WTC11 (cell line): ENCODE measurements around the gene PRKCB. TPM values are rescaled to one million over a fixed set of nuclear protein-coding genes. Genes with fewer than 3 reads are reported as not detected.

Experiments
- ATAC-seq: fragments of 200-7000 bp; cut with Tn5 transposase; 2 replicates; pipeline ENCODE4 v1.10.0; 2021; ENCODE audit warnings: mild to moderate bottlenecking, moderate library complexity
- CTCF ChIA-PET: fragments of 300-600 bp; sonication (Branson Sonifier 250); formaldehyde crosslinking; loops from one replicate; lab custom pipeline; 2021; ENCODE audit warnings: antibody characterized with exemption; lab: Charles Lee
- POLR2A ChIA-PET: fragments of 350-600 bp; sonication (Branson Sonifier 250); formaldehyde crosslinking; loops from one replicate; lab custom pipeline; 2021; ENCODE audit warnings: antibody characterized with exemption; lab: Charles Lee
- DNase-seq: peaks from one replicate; pipeline ENCODE4 v3.0.0; 2021; ENCODE audit warnings: low spot score
- H3K27ac Mint-ChIP-seq: 2 replicates; pipeline ENCODE4 v1.8.0; 2021; ENCODE audit warnings: mixed read lengths
- H3K27me3 Mint-ChIP-seq: 2 replicates; pipeline ENCODE4 v1.8.0; 2021; ENCODE audit warnings: low read depth, mild to moderate bottlenecking, moderate library complexity, mixed read lengths
- H3K36me3 Mint-ChIP-seq: 2 replicates; pipeline ENCODE4 v1.8.0; 2021; ENCODE audit warnings: mixed read lengths
- H3K4me1 Mint-ChIP-seq: 2 replicates; pipeline ENCODE4 v1.8.0; 2022; ENCODE audit warnings: mixed read lengths
- H3K4me3 Mint-ChIP-seq: 2 replicates; pipeline ENCODE4 v1.8.0; 2021; ENCODE audit warnings: mild to moderate bottlenecking, moderate library complexity, mixed read lengths
- H3K9me3 Mint-ChIP-seq: 2 replicates; pipeline ENCODE4 v1.8.0; 2021; ENCODE audit warnings: mixed read lengths
- ATF1 ChIP-seq: sonication (generic); formaldehyde crosslinking; IDR thresholded peaks from 2 replicates; pipeline ENCODE4 v1.8.1; 2023; ENCODE audit warnings: mild to moderate bottlenecking, moderate library complexity, missing genetic modification reagents
- CDX4 ChIP-seq: fragments of 250-450 bp; sonication (Bioruptor Pico); IDR thresholded peaks from 2 replicates; pipeline ENCODE4 v1.9.0; 2021; ENCODE audit warnings: moderate library complexity, mild to moderate bottlenecking, inconsistent platforms, borderline replicate concordance
- EMX1 ChIP-seq: fragments of 250-450 bp; sonication (Bioruptor Pico); IDR thresholded peaks from 2 replicates; pipeline ENCODE4 v1.8.0; 2021; ENCODE audit warnings: mild to moderate bottlenecking
- ERG ChIP-seq: fragments of 250-450 bp; sonication (Bioruptor Pico); IDR thresholded peaks from 2 replicates; pipeline ENCODE4 v1.8.0; 2021; ENCODE audit warnings: mild to moderate bottlenecking
- FOXP1 ChIP-seq: sonication (generic); formaldehyde crosslinking; IDR thresholded peaks from 2 replicates; pipeline ENCODE4 v1.8.0; 2022; ENCODE audit warnings: missing genetic modification reagents, mild to moderate bottlenecking, moderate library complexity, borderline replicate concordance
- GRHL2 ChIP-seq: fragments of 250-450 bp; sonication (Bioruptor Pico); IDR thresholded peaks from 2 replicates; pipeline ENCODE4 v1.8.0; 2022; ENCODE audit warnings: mild to moderate bottlenecking, moderate library complexity; ENCODE audit not compliant: insufficient replicate concordance, severe bottlenecking
- GTF2I ChIP-seq: fragments of 250-450 bp; sonication (Bioruptor Pico); conservative IDR thresholded peaks from 2 replicates; pipeline ENCODE4 v1.4.0; 2021; ENCODE audit warnings: mild to moderate bottlenecking
- IRF1 ChIP-seq: sonication (generic); formaldehyde crosslinking; IDR thresholded peaks from 2 replicates; pipeline ENCODE4 v1.8.0; 2023; ENCODE audit warnings: missing genetic modification reagents
- IRF2 ChIP-seq: sonication (generic); formaldehyde crosslinking; IDR thresholded peaks from 2 replicates; pipeline ENCODE4 v1.8.0; 2022; ENCODE audit warnings: low read depth, missing genetic modification reagents, borderline replicate concordance
- MLX ChIP-seq: sonication (generic); formaldehyde crosslinking; IDR thresholded peaks from 2 replicates; pipeline ENCODE4 v1.8.1; 2023; ENCODE audit warnings: mild to moderate bottlenecking, missing genetic modification reagents, moderate library complexity
- NFATC4 ChIP-seq: fragments of 250-450 bp; sonication (Bioruptor Pico); IDR thresholded peaks from 2 replicates; pipeline ENCODE4 v1.9.0; 2021; ENCODE audit warnings: mild to moderate bottlenecking
- NFE2L1 ChIP-seq: sonication (generic); formaldehyde crosslinking; IDR thresholded peaks from 2 replicates; pipeline ENCODE4 v1.8.1; 2023; ENCODE audit warnings: missing genetic modification reagents
- NR3C1 ChIP-seq: sonication (generic); formaldehyde crosslinking; conservative IDR thresholded peaks from 2 replicates; pipeline ENCODE4 v1.8.1; 2023; ENCODE audit warnings: low read depth, mild to moderate bottlenecking, missing genetic modification reagents
- PRRX2 ChIP-seq: fragments of 250-450 bp; sonication (Bioruptor Pico); IDR thresholded peaks from 2 replicates; pipeline ENCODE4 v1.8.0; 2021; ENCODE audit warnings: mild to moderate bottlenecking
- SOX15 ChIP-seq: fragments of 250-450 bp; sonication (Bioruptor Pico); IDR thresholded peaks from 2 replicates; pipeline ENCODE4 v1.9.0; 2021; ENCODE audit warnings: mild to moderate bottlenecking
- STAT6 ChIP-seq: sonication (generic); formaldehyde crosslinking; conservative IDR thresholded peaks from 2 replicates; pipeline ENCODE4 v1.8.1; 2023; ENCODE audit warnings: mild to moderate bottlenecking, low read depth, missing genetic modification reagents, moderate library complexity
- TEAD1 ChIP-seq: sonication (generic); formaldehyde crosslinking; IDR thresholded peaks from 2 replicates; pipeline ENCODE4 v1.8.0; 2022; ENCODE audit warnings: mild to moderate bottlenecking, missing genetic modification reagents
- ZNF219 ChIP-seq: sonication (generic); formaldehyde crosslinking; IDR thresholded peaks from 2 replicates; pipeline ENCODE4 v1.8.0; 2023; ENCODE audit warnings: missing genetic modification reagents, mild to moderate bottlenecking, borderline replicate concordance
- ZNF263 ChIP-seq: sonication (generic); formaldehyde crosslinking; IDR thresholded peaks from 2 replicates; pipeline ENCODE4 v1.8.1; 2022; ENCODE audit warnings: low read depth, mild to moderate bottlenecking, moderate library complexity, missing genetic modification reagents
- ZNF396 ChIP-seq: fragments of 250-450 bp; sonication (Bioruptor Pico); IDR thresholded peaks from 2 replicates; pipeline ENCODE4 v1.8.0; 2021; ENCODE audit warnings: mild to moderate bottlenecking, moderate library complexity, borderline replicate concordance
- ZNF512 ChIP-seq: sonication (generic); formaldehyde crosslinking; IDR thresholded peaks from 2 replicates; pipeline ENCODE4 v1.8.1; 2022; ENCODE audit warnings: missing genetic modification reagents, borderline replicate concordance
- ZSCAN18 ChIP-seq: fragments of 250-450 bp; sonication (Bioruptor Pico); IDR thresholded peaks from 2 replicates; pipeline ENCODE4 v2.1.2; 2022; ENCODE audit warnings: mild to moderate bottlenecking, moderate library complexity
- total RNA-seq: library from RNA; stranded (reverse); gene quantifications from 3 replicates; pipeline ENCODE4 v1.2.3, GENCODE V29; 2021

The PRKCB gene
- total RNA-seq, 1 experiment from 2014 or later: 6.9 TPM

GRCh38 chr16:23848958-23849357 is 13.2 kb downstream of the PRKCB start:
- no peaks in the 10 kb centered on the region for H3K9me3 Mint-ChIP-seq
- no peaks in the 10 kb centered on the region for H3K36me3 Mint-ChIP-seq
- POLR2A ChIA-PET: no interaction called here
- H3K4me3 Mint-ChIP-seq: no peak overlapping the region
- DNase-seq (no peak), ATAC-seq (no peak)
- H3K4me1 Mint-ChIP-seq: no peaks in the 10 kb centered on the region
- CTCF ChIA-PET: interaction anchor here (1.1 kb wide), 1 partner anchor 161 kb away, joined by 3 read pairs; no protein-coding TSS in a partner anchor
- H3K27me3 Mint-ChIP-seq: peaks cover 66% of the 10 kb centered on the region
- no peak overlapping the region for H3K27ac Mint-ChIP-seq
- TF ChIP-seq ZNF396 (CRISPR knock-in tag) (no peak), ERG (CRISPR knock-in tag) (no peak), SOX15 (no peak), TEAD1 (CRISPR knock-in tag) (no peak), NFE2L1 (CRISPR knock-in tag) (no peak), GRHL2 (no peak), EMX1 (no peak), CDX4 (no peak), IRF2 (CRISPR knock-in tag) (no peak), ZNF512 (no peak), GTF2I (CRISPR knock-in tag) (no peak), NFATC4 (CRISPR knock-in tag) (no peak), ZNF219 (no peak), NR3C1 (CRISPR knock-in tag) (no peak)

GRCh38 chr16:23852794-23853562 is 17.2 kb downstream of the PRKCB start:
- Mint-ChIP-seq H3K4me3 (no peak overlapping the region), H3K36me3 (no peaks in the 10 kb centered on the region), H3K9me3 (no peaks in the 10 kb centered on the region), H3K4me1 (peaks cover 11% of the 10 kb centered on the region), H3K27me3 (peaks cover 78% of the 10 kb centered on the region), H3K27ac (no peak overlapping the region)
- DNase-seq (no peak), ATAC-seq (no peak)
- TF ChIP-seq ATF1 (CRISPR knock-in tag): no peak
- no peak for TF ChIP-seq NFE2L1 (CRISPR knock-in tag)
- TF ChIP-seq ZNF263 (CRISPR knock-in tag): no peak
- no peak for TF ChIP-seq ZNF219
- ChIA-PET POLR2A (interaction anchor here (0.6 kb wide), 1 partner anchor 81 kb away, joined by 3 read pairs; no protein-coding TSS in a partner anchor), CTCF (interaction anchor here (1.4 kb wide), 1 partner anchor 50 kb away, joined by 3 read pairs; no protein-coding TSS in a partner anchor)

GRCh38 chr16:23855010-23855409 is 19.2 kb downstream of the PRKCB start:
- no peak overlapping the region for H3K27ac Mint-ChIP-seq
- no peak overlapping the region for H3K4me3 Mint-ChIP-seq
- H3K4me1 Mint-ChIP-seq: peaks cover 11% of the 10 kb centered on the region
- ATAC-seq: no peak
- CTCF ChIA-PET: no interaction called here
- H3K9me3 Mint-ChIP-seq: no peaks in the 10 kb centered on the region
- H3K27me3 Mint-ChIP-seq: peaks cover 88% of the 10 kb centered on the region
- DNase-seq: no peak
- POLR2A ChIA-PET: interaction anchor here (0.7 kb wide), 1 partner anchor 182 kb away, joined by 3 read pairs; no protein-coding TSS in a partner anchor
- no peaks in the 10 kb centered on the region for H3K36me3 Mint-ChIP-seq
- TF ChIP-seq MLX (CRISPR knock-in tag) (no peak), FOXP1 (no peak), STAT6 (CRISPR knock-in tag) (no peak), ZSCAN18 (CRISPR knock-in tag) (no peak), IRF1 (CRISPR knock-in tag) (no peak), PRRX2 (CRISPR knock-in tag) (no peak)
